Measurements from ENCODE around the gene PKNOX2.

The PKNOX2 gene

DNA sequence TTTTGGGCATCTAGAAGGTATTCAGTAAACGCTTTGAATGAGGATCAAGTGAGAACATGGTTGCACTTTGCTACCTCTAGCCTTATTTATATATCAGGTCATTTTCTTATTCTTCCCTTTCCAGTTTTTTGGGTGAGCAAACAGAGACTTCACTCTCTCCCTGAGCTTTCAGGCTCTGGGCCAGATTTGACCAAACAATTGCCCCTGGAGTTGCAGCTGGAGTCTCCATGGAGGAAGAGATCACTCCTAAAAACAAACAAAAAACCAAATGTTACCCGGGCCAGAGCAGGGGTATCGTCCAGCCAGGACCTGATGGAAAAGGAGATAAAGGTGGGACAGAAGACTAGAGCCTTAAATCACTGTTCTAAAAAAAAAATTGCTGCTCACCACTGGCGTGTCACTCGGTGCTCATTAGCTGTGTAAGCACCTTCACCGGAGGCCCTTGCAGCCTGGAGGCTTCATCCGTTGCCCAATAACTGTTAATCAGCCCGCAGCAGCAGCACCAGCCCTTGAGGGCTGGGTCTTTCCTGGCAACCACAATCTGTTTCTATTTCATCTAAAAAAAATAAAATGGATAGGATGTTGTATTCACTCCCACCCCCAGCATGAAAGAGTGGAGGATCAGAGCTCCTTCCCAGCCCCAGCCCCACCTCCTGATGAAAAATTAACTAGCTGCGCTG is 125.0 kb downstream of the PKNOX2 start:
- Mint-ChIP-seq H3K36me3 (ENCODE audit: low read depth) (no peaks in the 10 kb centered on the region), H3K9me3 (no peaks in the 10 kb centered on the region), H3K27me3 (peaks cover 26% of the 10 kb centered on the region), H3K4me3 (no peak overlapping the region), H3K4me1 (ENCODE audit: low read depth) (no peaks in the 10 kb centered on the region), H3K27ac (no peak overlapping the region)
- DNase-seq: no peak

GRCh38 chr11:125290263-125290662 is 125.7 kb downstream of the PKNOX2 start:
- Mint-ChIP-seq H3K4me3 (no peak overlapping the region), H3K4me1 (ENCODE audit: low read depth) (no peaks in the 10 kb centered on the region), H3K27me3 (peaks cover 30% of the 10 kb centered on the region), H3K27ac (no peak overlapping the region), H3K9me3 (no peaks in the 10 kb centered on the region), H3K36me3 (ENCODE audit: low read depth) (no peaks in the 10 kb centered on the region)
- DNase-seq: no peak

DNA sequence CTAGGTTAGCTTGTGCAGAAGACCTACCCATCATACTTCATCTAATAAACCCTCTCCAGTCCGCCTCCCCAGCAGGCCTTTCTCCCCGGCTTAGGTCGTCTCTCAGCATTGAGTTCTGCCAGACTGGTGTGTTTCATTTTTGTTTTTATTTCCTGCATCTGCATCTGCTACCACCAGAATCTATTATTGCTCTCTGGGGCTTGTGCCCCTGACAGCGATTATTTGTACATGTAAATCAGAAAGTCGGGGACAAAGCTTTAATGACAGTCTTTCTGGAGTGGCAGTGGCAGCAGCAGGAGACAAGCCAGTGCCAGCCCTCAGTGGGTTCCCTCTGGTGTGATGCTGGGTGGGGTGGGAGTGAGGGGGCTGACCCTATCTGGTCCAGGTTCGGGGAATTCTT is 127.5 kb downstream of the PKNOX2 start:
- Mint-ChIP-seq H3K27ac (no peak overlapping the region), H3K27me3 (peaks cover 38% of the 10 kb centered on the region), H3K9me3 (no peaks in the 10 kb centered on the region), H3K4me3 (no peak overlapping the region), H3K36me3 (ENCODE audit: low read depth) (no peaks in the 10 kb centered on the region), H3K4me1 (ENCODE audit: low read depth) (no peaks in the 10 kb centered on the region)
- DNase-seq: no peak

- DNase-seq: no peak
- Mint-ChIP-seq H3K9me3 (no peaks in the 10 kb centered on the region), H3K36me3 (ENCODE audit: low read depth) (no peaks in the 10 kb centered on the region), H3K27me3 (peaks cover 34% of the 10 kb centered on the region), H3K27ac (no peak overlapping the region), H3K4me1 (ENCODE audit: low read depth) (no peaks in the 10 kb centered on the region), H3K4me3 (no peak overlapping the region)
Observed at GRCh38 chr11:125293596-125293995, 129.0 kb downstream of the PKNOX2 start.

DNA sequence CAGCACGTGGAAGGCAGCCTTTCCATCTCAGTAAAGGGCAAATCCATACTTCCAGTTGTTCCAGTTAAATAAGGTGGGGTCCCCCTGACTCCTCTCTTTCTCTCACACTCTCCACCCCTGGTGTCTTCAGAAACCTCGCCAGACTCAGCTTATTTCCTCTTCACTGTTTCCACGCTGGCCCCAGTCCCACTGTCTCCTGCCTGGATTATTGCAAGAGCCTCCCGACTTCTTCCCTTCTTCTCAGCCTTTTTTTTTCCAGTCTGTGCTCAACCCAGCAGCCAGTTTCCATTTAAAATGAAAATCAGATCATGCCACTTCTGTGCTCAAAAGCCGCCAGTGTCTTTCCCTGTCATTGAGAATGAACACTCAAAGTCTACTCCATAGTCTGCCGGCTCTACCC is 131.4 kb downstream of the PKNOX2 start:
- Mint-ChIP-seq H3K9me3 (no peaks in the 10 kb centered on the region), H3K4me1 (ENCODE audit: low read depth) (no peaks in the 10 kb centered on the region), H3K36me3 (ENCODE audit: low read depth) (no peaks in the 10 kb centered on the region), H3K4me3 (no peak overlapping the region), H3K27me3 (peaks cover 22% of the 10 kb centered on the region), H3K27ac (no peak overlapping the region)
- DNase-seq: no peak

- Mint-ChIP-seq H3K4me1 (ENCODE audit: low read depth) (no peaks in the 10 kb centered on the region), H3K36me3 (ENCODE audit: low read depth) (no peaks in the 10 kb centered on the region), H3K27me3 (peaks cover 13% of the 10 kb centered on the region), H3K4me3 (no peak overlapping the region), H3K27ac (no peak overlapping the region), H3K9me3 (no peaks in the 10 kb centered on the region)
- no peak for DNase-seq
Observed at GRCh38 chr11:125297346-125297915, 132.9 kb downstream of the PKNOX2 start.

DNA sequence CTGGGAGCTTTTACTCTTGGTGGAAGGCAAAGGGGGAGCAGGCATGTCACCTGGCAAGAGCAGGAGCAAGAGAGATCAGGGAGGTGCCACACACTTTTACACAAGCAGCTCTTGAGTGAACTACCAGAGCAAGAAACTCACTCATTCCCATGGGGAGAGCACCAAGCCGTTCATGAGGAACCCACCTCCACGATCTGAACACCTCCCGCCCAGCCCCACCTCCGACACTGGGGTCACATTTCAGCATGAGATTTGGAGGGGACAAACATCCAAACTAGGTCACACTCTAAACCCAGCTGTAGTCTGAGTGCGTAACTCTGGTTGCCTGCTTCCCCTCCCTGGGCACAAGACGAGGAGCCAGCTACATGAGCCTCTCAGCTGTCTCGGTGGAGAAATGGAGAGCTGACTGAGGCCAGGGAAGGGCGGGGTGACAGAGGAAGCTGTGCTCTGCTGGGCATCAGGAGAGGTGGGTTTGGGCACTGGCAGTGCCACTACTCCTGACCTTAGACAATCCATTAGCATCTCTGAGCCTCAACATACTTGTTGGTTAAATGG is 134.6 kb downstream of the PKNOX2 start:
- H3K27me3 Mint-ChIP-seq: peaks cover 15% of the 10 kb centered on the region
- H3K9me3 Mint-ChIP-seq: no peaks in the 10 kb centered on the region
- H3K36me3 Mint-ChIP-seq (ENCODE audit: low read depth): no peaks in the 10 kb centered on the region
- DNase-seq: no peak
- no peak overlapping the region for H3K27ac Mint-ChIP-seq
- no peaks in the 10 kb centered on the region for H3K4me1 Mint-ChIP-seq (ENCODE audit: low read depth)
- no peak overlapping the region for H3K4me3 Mint-ChIP-seq

DNA sequence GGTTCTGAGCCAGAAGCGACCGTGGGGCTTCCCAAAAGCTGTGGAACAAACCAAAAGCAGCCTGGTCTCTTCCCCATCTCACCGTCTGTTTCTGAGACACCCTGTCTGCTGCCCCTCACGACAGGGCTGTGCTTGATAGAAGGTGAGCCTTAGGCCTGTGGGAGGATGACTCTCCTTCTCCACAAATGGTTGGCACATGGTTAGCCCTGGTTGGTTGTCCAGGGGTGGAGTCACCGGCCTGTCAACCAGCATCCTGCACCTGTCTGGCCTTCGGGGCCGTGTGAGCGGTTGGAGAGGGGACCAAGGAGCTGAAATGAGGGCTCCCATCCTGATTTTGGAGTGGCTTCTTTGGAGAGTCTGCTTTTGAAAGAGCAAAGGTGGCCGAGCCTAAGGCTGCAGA is 135.3 kb downstream of the PKNOX2 start:
- Mint-ChIP-seq H3K27ac (no peak overlapping the region), H3K36me3 (ENCODE audit: low read depth) (no peaks in the 10 kb centered on the region), H3K4me1 (ENCODE audit: low read depth) (no peaks in the 10 kb centered on the region), H3K27me3 (peaks cover 12% of the 10 kb centered on the region), H3K4me3 (no peak overlapping the region), H3K9me3 (no peaks in the 10 kb centered on the region)
- no peak for DNase-seq

GRCh38 chr11:125300791-125301218 is 136.3 kb downstream of the PKNOX2 start:
- Mint-ChIP-seq H3K9me3 (no peaks in the 10 kb centered on the region), H3K4me3 (no peak overlapping the region), H3K36me3 (ENCODE audit: low read depth) (no peaks in the 10 kb centered on the region), H3K4me1 (ENCODE audit: low read depth) (no peaks in the 10 kb centered on the region), H3K27me3 (peaks cover 7% of the 10 kb centered on the region), H3K27ac (no peak overlapping the region)
- DNase-seq: no peak

GRCh38 chr11:125301346-125301745 is 136.8 kb downstream of the PKNOX2 start:
- H3K4me1 Mint-ChIP-seq (ENCODE audit: low read depth): no peaks in the 10 kb centered on the region
- no peaks in the 10 kb centered on the region for H3K36me3 Mint-ChIP-seq (ENCODE audit: low read depth)
- no peak overlapping the region for H3K4me3 Mint-ChIP-seq
- H3K27ac Mint-ChIP-seq: no peak overlapping the region
- no peaks in the 10 kb centered on the region for H3K9me3 Mint-ChIP-seq
- no peak for DNase-seq
- H3K27me3 Mint-ChIP-seq: peaks cover 2% of the 10 kb centered on the region

DNA sequence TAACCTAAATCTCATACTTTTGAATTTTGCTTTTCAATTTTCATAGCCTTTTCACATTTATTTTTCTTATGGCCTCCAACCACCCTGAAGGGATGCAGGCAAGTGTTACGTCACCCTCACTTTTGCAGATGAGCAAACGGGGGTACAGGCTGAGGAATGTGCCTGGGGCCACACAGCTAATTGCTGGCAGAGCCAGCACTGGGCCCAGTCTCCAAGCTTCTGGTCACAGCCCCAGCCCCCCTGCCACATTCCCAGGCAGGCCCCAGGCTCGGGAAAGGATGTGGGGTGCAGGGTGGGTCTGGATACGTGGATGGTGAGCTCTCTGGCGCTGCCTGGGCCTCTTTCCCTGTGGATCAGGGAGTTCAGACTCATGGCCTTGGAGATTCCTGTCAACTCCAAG is 138.6 kb downstream of the PKNOX2 start:
- no peaks in the 10 kb centered on the region for H3K4me1 Mint-ChIP-seq (ENCODE audit: low read depth)
- no peaks in the 10 kb centered on the region for H3K36me3 Mint-ChIP-seq (ENCODE audit: low read depth)
- peaks cover 2% of the 10 kb centered on the region for H3K27me3 Mint-ChIP-seq
- no peaks in the 10 kb centered on the region for H3K9me3 Mint-ChIP-seq
- no peak for DNase-seq
- H3K27ac Mint-ChIP-seq: no peak overlapping the region
- H3K4me3 Mint-ChIP-seq: no peak overlapping the region

- Mint-ChIP-seq H3K4me1 (ENCODE audit: low read depth) (no peaks in the 10 kb centered on the region), H3K27ac (no peak overlapping the region), H3K27me3 (peaks cover 2% of the 10 kb centered on the region), H3K4me3 (no peak overlapping the region), H3K9me3 (no peaks in the 10 kb centered on the region), H3K36me3 (ENCODE audit: low read depth) (no peaks in the 10 kb centered on the region)
- DNase-seq: no peak
Observed at GRCh38 chr11:125303694-125304093, 139.1 kb downstream of the PKNOX2 start.

GRCh38 chr11:125304136-125304535 is 139.6 kb downstream of the PKNOX2 start:
- no peak for DNase-seq
- no peak overlapping the region for H3K4me3 Mint-ChIP-seq
- H3K36me3 Mint-ChIP-seq (ENCODE audit: low read depth): no peaks in the 10 kb centered on the region
- no peak overlapping the region for H3K27ac Mint-ChIP-seq
- no peaks in the 10 kb centered on the region for H3K4me1 Mint-ChIP-seq (ENCODE audit: low read depth)
- no peaks in the 10 kb centered on the region for H3K9me3 Mint-ChIP-seq
- H3K27me3 Mint-ChIP-seq: peaks cover 2% of the 10 kb centered on the region

- Mint-ChIP-seq H3K4me3 (no peak overlapping the region), H3K9me3 (no peaks in the 10 kb centered on the region), H3K4me1 (ENCODE audit: low read depth) (no peaks in the 10 kb centered on the region), H3K36me3 (ENCODE audit: low read depth) (no peaks in the 10 kb centered on the region), H3K27ac (no peak overlapping the region), H3K27me3 (peaks cover 2% of the 10 kb centered on the region)
- DNase-seq: no peak
Observed at GRCh38 chr11:125304876-125305275, 140.3 kb downstream of the PKNOX2 start.

GRCh38 chr11:125305345-125305744 is 140.8 kb downstream of the PKNOX2 start:
- Mint-ChIP-seq H3K4me3 (no peak overlapping the region), H3K36me3 (ENCODE audit: low read depth) (no peaks in the 10 kb centered on the region), H3K9me3 (no peaks in the 10 kb centered on the region), H3K4me1 (ENCODE audit: low read depth) (no peaks in the 10 kb centered on the region), H3K27me3 (peaks cover 2% of the 10 kb centered on the region), H3K27ac (no peak overlapping the region)
- no peak for DNase-seq
